SK-N-SH (cell line): Measurements from ENCODE around the gene ZNF491. TPM values are rescaled to one million over a fixed set of nuclear protein-coding genes. Genes with fewer than 3 reads are reported as not detected.
"Not testable (repeated sequence)": the region's sequence is repeated elsewhere in the genome, so short reads cannot be mapped to it uniquely, and the experiment has no call there.

Experiments used
- CTCF ChIA-PET: fragments of 300-600, 350-600 bp; formaldehyde crosslinking; extraction: SDS; loops from one replicate; lab custom pipeline; 2021; lab: Yijun Ruan, JAX
- POLR2A ChIA-PET: fragments of 350-600 bp; sonication (Branson Sonifier 250); formaldehyde crosslinking; extraction: SDS; loops from one replicate; lab custom pipeline; 2020; ENCODE audit warnings: antibody characterized with exemption, inconsistent platforms; lab: Yijun Ruan, JAX
- DNase-seq: peaks from one replicate; pipeline ENCODE4 v3.0.0; 2012
- H2AFZ ChIP-seq: fragments of 200-600 bp; sonication (generic); 2 replicates; pipeline ENCODE4 v1.8.1; 2016; ENCODE audit warnings: antibody characterized with exemption, mild to moderate bottlenecking, low read depth
- H3F3A ChIP-seq: fragments of 200-600 bp; sonication (generic); replicated peaks from 2 replicates; pipeline ENCODE3; 2016; ENCODE audit warnings: antibody characterized with exemption, mild to moderate bottlenecking; ENCODE audit not compliant: insufficient read depth
- H3K27ac ChIP-seq, 2 experiments: fragments of 200-500 bp in 1 of 2; fragments of 200-600 bp in 1 of 2; sonication (Bioruptor generic) in 1 of 2; sonication (generic), shearing (Covaris generic) in 1 of 2; 2 replicates each; pipeline versions ENCODE4 v1.5.1 to v1.6.1; 2014 to 2016; ENCODE audit warnings: low read depth in 2 of 2, inconsistent platforms in 1 of 2, low read length in 1 of 2, mild to moderate bottlenecking in 1 of 2, mixed read lengths in 1 of 2
- H3K27me3 ChIP-seq: fragments of 200-600 bp; sonication (generic), shearing (Covaris generic); 2 replicates; pipeline ENCODE4 v1.6.1; 2016; ENCODE audit warnings: mixed run types; ENCODE audit not compliant: insufficient read depth
- H3K36me3 ChIP-seq, 2 experiments: fragments of 200-500 bp in 1 of 2; fragments of 200-600 bp in 1 of 2; sonication (Bioruptor generic) in 1 of 2; sonication (generic) in 1 of 2; replicated peaks in 1 of 2; 2 replicates each; pipeline versions ENCODE3 to v1.5.1; 2014 to 2016; ENCODE audit warnings: low read length in 1 of 2, mild to moderate bottlenecking in 1 of 2; ENCODE audit not compliant: insufficient read depth in 2 of 2, control insufficient read depth in 1 of 2
- H3K4me1 ChIP-seq, 2 experiments: fragments of 200-500 bp in 1 of 2; fragments of 200-600 bp in 1 of 2; sonication (Bioruptor generic) in 1 of 2; sonication (generic), shearing (Covaris generic) in 1 of 2; 2 replicates each; pipeline versions ENCODE4 v1.5.1 to v1.6.1; 2014 to 2016; ENCODE audit warnings: low read depth in 1 of 2, low read length in 1 of 2, mixed run types in 1 of 2; ENCODE audit not compliant: insufficient read depth in 2 of 2, control insufficient read depth in 1 of 2
- H3K4me2 ChIP-seq: fragments of 200-600 bp; sonication (generic), shearing (Covaris generic); 2 replicates; pipeline ENCODE4 v1.6.1; 2017; ENCODE audit warnings: mixed run types
- H3K4me3 ChIP-seq, 2 experiments: fragments of 200-500 bp in 1 of 2; fragments of 200-600 bp in 1 of 2; sonication (Bioruptor generic) in 1 of 2; sonication (generic), shearing (Covaris generic) in 1 of 2; 2 replicates each; pipeline versions ENCODE4 v1.5.1 to v1.8.1; 2014 to 2016; ENCODE audit warnings: low read depth in 2 of 2, inconsistent platforms in 1 of 2, low read length in 1 of 2, mild to moderate bottlenecking in 1 of 2, mixed read lengths in 1 of 2, moderate library complexity in 1 of 2
- H3K79me2 ChIP-seq: fragments of 200-600 bp; sonication (generic); 2 replicates; pipeline ENCODE4 v1.8.1; 2017; ENCODE audit warnings: mild to moderate bottlenecking; ENCODE audit not compliant: insufficient read depth
- H3K9ac ChIP-seq: fragments of 200-600 bp; sonication (generic); 2 replicates; pipeline ENCODE4 v1.6.1; 2017; ENCODE audit warnings: mixed run types
- H3K9me2 ChIP-seq: fragments of 200-600 bp; sonication (generic); 2 replicates; pipeline ENCODE4 v1.6.1; 2017; ENCODE audit warnings: mixed run types
- H3K9me3 ChIP-seq: fragments of 200-600 bp; sonication (generic); 2 replicates; pipeline ENCODE4 v1.6.1; 2017; ENCODE audit warnings: mixed run types, mild to moderate bottlenecking, moderate library complexity
- H4K20me1 ChIP-seq: fragments of 200-600 bp; sonication (generic); 2 replicates; pipeline ENCODE4 v1.6.1; 2017; ENCODE audit warnings: mild to moderate bottlenecking, mixed run types; ENCODE audit not compliant: insufficient read depth
- CHD2 ChIP-seq: fragments of 150-350 bp; IDR thresholded peaks from 2 replicates; pipeline ENCODE4 v1.6.1; 2018; ENCODE audit warnings: low read length; ENCODE audit not compliant: partially characterized antibody
- ELF1 ChIP-seq: IDR thresholded peaks from 2 replicates; pipeline ENCODE4 v1.4.0; 2012
- EP300 ChIP-seq, 2 experiments: IDR thresholded peaks; 2 replicates each; pipeline versions ENCODE4 v1.4.0 to v1.6.1; 2012; ENCODE audit warnings: borderline replicate concordance in 1 of 2, low read depth in 1 of 2, low read length in 1 of 2
- GABPA ChIP-seq: IDR thresholded peaks from 2 replicates; pipeline ENCODE4 v1.4.0; 2012; ENCODE audit warnings: low read depth, mild to moderate bottlenecking
- GATA2 ChIP-seq: sonication (generic); formaldehyde crosslinking; IDR thresholded peaks from 2 replicates; pipeline ENCODE4 v1.5.0; 2020; ENCODE audit warnings: mild to moderate bottlenecking, missing genetic modification reagents
- JUND ChIP-seq: IDR thresholded peaks from 2 replicates; pipeline ENCODE4 v1.4.0; 2012
- MEF2A ChIP-seq: IDR thresholded peaks from 2 replicates; pipeline ENCODE4 v1.4.0; 2012; ENCODE audit warnings: low read depth, borderline replicate concordance
- NFIC ChIP-seq: IDR thresholded peaks from 2 replicates; pipeline ENCODE4 v1.4.0; 2012; ENCODE audit warnings: borderline replicate concordance
- NRF1 ChIP-seq: IDR thresholded peaks from 2 replicates; pipeline ENCODE4 v1.6.1; 2012; ENCODE audit warnings: low read depth, mild to moderate bottlenecking, low read length
- SMC3 ChIP-seq: IDR thresholded peaks from 2 replicates; pipeline ENCODE4 v1.6.1; 2012; ENCODE audit warnings: low read depth, low read length, improper control_type of control experiment
- TAF1 ChIP-seq: IDR thresholded peaks from 2 replicates; pipeline ENCODE4 v1.6.1; 2012; ENCODE audit warnings: low read depth, mild to moderate bottlenecking, low read length, moderate library complexity, borderline replicate concordance
- WGBS: methylation state at CpG from one replicate; pipeline ENCODE4 v1.1.6; 2017; ENCODE audit warnings: low lambda C conversion rate; 5-methylcytosine and 5-hydroxymethylcytosine counted together
- polyA plus RNA-seq, 3 experiments: library from polyadenylated mRNA; depleted of rRNA; stranded (reverse); fragments of >200 nt; gene quantifications; 2 replicates each; pipeline ENCODE4 v1.2.3, GENCODE V29; 2012
- TF ChIP-seq, protein P1 (sequence below): fragments of 200-600 bp; sonication (generic); IDR thresholded peaks from 2 replicates; pipeline ENCODE4 v1.6.1; 2017; ENCODE audit warnings: antibody characterized with exemption, mild to moderate bottlenecking, moderate library complexity
- TF ChIP-seq, protein P2 (sequence below): fragments of 150-350 bp; IDR thresholded peaks from 2 replicates; pipeline ENCODE4 v1.6.1; 2016; ENCODE audit warnings: mild to moderate bottlenecking, low read depth, low read length
- TF ChIP-seq, protein P3 (sequence below): IDR thresholded peaks from 2 replicates; pipeline ENCODE4 v1.6.1; 2012; ENCODE audit warnings: mild to moderate bottlenecking, low read depth, low read length, moderate library complexity
- TF ChIP-seq, protein P4 (sequence below): IDR thresholded peaks from 2 replicates; pipeline ENCODE4; 2012

Gene ZNF491
- polyA plus RNA-seq, 1 of the 3 experiments (the other 2 are of a cell fraction), result 0.77 TPM

DNA sequence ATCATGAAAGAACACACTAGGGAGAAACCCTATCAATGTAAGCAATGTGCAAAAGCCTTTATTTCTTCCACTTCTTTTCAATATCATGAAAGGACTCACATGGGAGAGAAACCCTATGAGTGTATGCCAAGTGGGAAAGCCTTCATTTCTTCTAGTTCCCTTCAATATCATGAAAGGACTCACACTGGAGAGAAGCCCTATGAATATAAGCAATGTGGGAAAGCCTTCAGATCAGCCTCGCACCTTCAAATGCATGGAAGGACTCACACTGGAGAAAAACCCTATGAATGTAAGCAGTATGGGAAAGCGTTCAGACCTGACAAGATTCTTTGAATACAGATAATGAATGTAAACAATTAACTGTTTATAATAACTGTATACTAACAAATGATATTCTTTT, 35.2 kb downstream of the ZNF491 start:
- H3F3A ChIP-seq, result no peaks in the 10 kb centered on the region
- DNase-seq, result no peak
- POLR2A ChIA-PET, result no interaction called here
- H3K4me3 ChIP-seq, result no peak overlapping the region
- H3K9me2 ChIP-seq, result no peaks in the 10 kb centered on the region
- no peaks in the 10 kb centered on the region for H3K4me1 ChIP-seq
- H3K9me3 ChIP-seq, result peaks cover 21% of the 10 kb centered on the region
- no peaks in the 10 kb centered on the region for H4K20me1 ChIP-seq
- no peak overlapping the region for H3K27ac ChIP-seq
- 76% methylated on average over 2 of the region's 2 CpGs for WGBS
- TF ChIP-seq JUND, result no peak
- TF ChIP-seq EP300 (IDR thresholded peaks at IDR 0.05; ENCODE audit: borderline replicate concordance in 1 of 2, low read depth in 1 of 2, low read length in 1 of 2), result no peak
- TF ChIP-seq MEF2A, result no peak
- H2AFZ ChIP-seq, result no peak overlapping the region
- no peaks in the 10 kb centered on the region for H3K79me2 ChIP-seq
- no peak overlapping the region for H3K4me2 ChIP-seq
- H3K36me3 ChIP-seq, result peaks cover 25 to 60% of the 10 kb centered on the region in 2 experiments
- CTCF ChIA-PET, result no interaction called here
- no peak overlapping the region for H3K9ac ChIP-seq
- H3K27me3 ChIP-seq, result no peaks in the 10 kb centered on the region

DNA sequence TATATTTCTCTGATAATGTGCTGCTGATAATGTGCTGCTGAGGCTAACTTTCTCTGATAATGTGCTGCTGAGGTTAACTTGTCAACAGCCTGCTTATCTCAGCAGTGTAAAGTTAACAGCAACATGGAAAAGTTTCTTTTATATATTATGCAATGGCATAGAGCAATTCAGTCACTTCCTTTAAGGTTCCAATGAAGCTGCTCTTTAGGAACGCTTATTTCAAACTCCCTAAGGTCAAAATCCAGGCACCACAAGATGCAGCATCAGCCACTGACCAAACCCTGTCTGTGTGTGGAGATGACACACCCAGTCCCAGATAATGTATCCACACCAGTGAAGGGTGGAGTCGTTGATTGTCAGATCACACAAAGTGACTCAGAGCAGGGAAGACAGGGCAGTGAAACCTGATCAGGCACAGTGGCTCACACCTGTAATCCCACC, 37.3 kb downstream of the ZNF491 start:
- H3K4me2 ChIP-seq, CTCF ChIA-PET, H3K4me3 ChIP-seq, H3F3A ChIP-seq, H3K27me3 ChIP-seq, POLR2A ChIA-PET, DNase-seq, H3K9ac ChIP-seq, H3K4me1 ChIP-seq, H3K79me2 ChIP-seq, H3K9me2 ChIP-seq, H2AFZ ChIP-seq, H3K27ac ChIP-seq, H4K20me1 ChIP-seq: not testable (repeated sequence)
- 47% methylated on average over 2 of the region's 2 CpGs for WGBS
- peaks cover 21% of the 10 kb centered on the region for H3K9me3 ChIP-seq
- H3K36me3 ChIP-seq, result peaks cover 25 to 42% of the 10 kb centered on the region in 2 experiments

DNA sequence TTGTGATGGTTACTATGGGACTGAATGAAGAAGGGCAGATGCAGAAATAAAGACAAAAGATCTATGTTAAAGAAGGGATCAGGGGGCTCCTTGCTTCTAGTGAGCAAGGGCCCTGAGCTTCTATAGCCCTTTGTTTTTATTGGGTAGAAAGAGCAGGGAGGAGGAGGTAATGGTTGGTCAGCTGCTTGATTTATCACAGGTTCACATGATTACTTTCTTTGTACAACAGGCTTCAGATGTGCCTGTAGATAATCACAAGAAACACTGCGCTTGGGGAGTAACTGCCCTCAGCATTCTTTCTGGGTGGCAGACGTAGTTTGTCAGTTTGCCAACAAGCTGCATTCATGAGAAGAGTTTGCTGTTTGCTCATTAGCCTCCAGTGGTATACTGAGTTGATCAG, 45.4 kb downstream of the ZNF491 start:
- ChIA-PET CTCF (interaction anchor here (0.8 kb wide), 1 partner anchor 31 kb away, joined by 3 read pairs; no protein-coding TSS in a partner anchor), POLR2A (no interaction called here)
- H3K4me2 ChIP-seq, result no peak overlapping the region
- no peaks in the 10 kb centered on the region for H3K9me3 ChIP-seq
- no peaks in the 10 kb centered on the region for H3F3A ChIP-seq
- 20% methylated on average over 2 of the region's 2 CpGs for WGBS
- no peak overlapping the region for H3K4me3 ChIP-seq
- H4K20me1 ChIP-seq, result no peaks in the 10 kb centered on the region
- H3K79me2 ChIP-seq, result no peaks in the 10 kb centered on the region
- no peaks in the 10 kb centered on the region for H3K9me2 ChIP-seq
- no peaks in the 10 kb centered on the region for H3K27me3 ChIP-seq
- H2AFZ ChIP-seq, result no peak overlapping the region
- H3K27ac ChIP-seq, result no peak overlapping the region
- DNase-seq, result no peak
- H3K4me1 ChIP-seq, result peaks cover 0 to 5% of the 10 kb centered on the region in 2 experiments; a peak in 1 of 4 replicates
- no peaks in the 10 kb centered on the region for H3K36me3 ChIP-seq
- H3K9ac ChIP-seq, result no peak overlapping the region
- no peak for TF ChIP-seq GABPA
- TF ChIP-seq MEF2A, result no peak
- no peak for TF ChIP-seq SMC3
- TF ChIP-seq GATA2 (CRISPR knock-in tag), result no peak
- TF ChIP-seq NRF1, result no peak
- no peak for TF ChIP-seq NFIC
- TF ChIP-seq, protein P1, sequence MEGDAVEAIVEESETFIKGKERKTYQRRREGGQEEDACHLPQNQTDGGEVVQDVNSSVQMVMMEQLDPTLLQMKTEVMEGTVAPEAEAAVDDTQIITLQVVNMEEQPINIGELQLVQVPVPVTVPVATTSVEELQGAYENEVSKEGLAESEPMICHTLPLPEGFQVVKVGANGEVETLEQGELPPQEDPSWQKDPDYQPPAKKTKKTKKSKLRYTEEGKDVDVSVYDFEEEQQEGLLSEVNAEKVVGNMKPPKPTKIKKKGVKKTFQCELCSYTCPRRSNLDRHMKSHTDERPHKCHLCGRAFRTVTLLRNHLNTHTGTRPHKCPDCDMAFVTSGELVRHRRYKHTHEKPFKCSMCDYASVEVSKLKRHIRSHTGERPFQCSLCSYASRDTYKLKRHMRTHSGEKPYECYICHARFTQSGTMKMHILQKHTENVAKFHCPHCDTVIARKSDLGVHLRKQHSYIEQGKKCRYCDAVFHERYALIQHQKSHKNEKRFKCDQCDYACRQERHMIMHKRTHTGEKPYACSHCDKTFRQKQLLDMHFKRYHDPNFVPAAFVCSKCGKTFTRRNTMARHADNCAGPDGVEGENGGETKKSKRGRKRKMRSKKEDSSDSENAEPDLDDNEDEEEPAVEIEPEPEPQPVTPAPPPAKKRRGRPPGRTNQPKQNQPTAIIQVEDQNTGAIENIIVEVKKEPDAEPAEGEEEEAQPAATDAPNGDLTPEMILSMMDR, result no peak
- no peak for TF ChIP-seq ELF1
- no peak for TF ChIP-seq CHD2
- TF ChIP-seq TAF1, result no peak
- TF ChIP-seq, protein P2, sequence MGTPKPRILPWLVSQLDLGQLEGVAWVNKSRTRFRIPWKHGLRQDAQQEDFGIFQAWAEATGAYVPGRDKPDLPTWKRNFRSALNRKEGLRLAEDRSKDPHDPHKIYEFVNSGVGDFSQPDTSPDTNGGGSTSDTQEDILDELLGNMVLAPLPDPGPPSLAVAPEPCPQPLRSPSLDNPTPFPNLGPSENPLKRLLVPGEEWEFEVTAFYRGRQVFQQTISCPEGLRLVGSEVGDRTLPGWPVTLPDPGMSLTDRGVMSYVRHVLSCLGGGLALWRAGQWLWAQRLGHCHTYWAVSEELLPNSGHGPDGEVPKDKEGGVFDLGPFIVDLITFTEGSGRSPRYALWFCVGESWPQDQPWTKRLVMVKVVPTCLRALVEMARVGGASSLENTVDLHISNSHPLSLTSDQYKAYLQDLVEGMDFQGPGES, result no peak
- TF ChIP-seq, protein P3, sequence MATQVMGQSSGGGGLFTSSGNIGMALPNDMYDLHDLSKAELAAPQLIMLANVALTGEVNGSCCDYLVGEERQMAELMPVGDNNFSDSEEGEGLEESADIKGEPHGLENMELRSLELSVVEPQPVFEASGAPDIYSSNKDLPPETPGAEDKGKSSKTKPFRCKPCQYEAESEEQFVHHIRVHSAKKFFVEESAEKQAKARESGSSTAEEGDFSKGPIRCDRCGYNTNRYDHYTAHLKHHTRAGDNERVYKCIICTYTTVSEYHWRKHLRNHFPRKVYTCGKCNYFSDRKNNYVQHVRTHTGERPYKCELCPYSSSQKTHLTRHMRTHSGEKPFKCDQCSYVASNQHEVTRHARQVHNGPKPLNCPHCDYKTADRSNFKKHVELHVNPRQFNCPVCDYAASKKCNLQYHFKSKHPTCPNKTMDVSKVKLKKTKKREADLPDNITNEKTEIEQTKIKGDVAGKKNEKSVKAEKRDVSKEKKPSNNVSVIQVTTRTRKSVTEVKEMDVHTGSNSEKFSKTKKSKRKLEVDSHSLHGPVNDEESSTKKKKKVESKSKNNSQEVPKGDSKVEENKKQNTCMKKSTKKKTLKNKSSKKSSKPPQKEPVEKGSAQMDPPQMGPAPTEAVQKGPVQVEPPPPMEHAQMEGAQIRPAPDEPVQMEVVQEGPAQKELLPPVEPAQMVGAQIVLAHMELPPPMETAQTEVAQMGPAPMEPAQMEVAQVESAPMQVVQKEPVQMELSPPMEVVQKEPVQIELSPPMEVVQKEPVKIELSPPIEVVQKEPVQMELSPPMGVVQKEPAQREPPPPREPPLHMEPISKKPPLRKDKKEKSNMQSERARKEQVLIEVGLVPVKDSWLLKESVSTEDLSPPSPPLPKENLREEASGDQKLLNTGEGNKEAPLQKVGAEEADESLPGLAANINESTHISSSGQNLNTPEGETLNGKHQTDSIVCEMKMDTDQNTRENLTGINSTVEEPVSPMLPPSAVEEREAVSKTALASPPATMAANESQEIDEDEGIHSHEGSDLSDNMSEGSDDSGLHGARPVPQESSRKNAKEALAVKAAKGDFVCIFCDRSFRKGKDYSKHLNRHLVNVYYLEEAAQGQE, result no peak
- TF ChIP-seq, protein P4, sequence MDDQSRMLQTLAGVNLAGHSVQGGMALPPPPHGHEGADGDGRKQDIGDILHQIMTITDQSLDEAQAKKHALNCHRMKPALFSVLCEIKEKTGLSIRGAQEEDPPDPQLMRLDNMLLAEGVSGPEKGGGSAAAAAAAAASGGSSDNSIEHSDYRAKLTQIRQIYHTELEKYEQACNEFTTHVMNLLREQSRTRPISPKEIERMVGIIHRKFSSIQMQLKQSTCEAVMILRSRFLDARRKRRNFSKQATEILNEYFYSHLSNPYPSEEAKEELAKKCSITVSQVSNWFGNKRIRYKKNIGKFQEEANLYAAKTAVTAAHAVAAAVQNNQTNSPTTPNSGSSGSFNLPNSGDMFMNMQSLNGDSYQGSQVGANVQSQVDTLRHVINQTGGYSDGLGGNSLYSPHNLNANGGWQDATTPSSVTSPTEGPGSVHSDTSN, result no peak
